C4-2B (cell line): ENCODE results near the gene ELOVL6.

Source experiments
- ZFX ChIP-seq: fragments of 450-650 bp; IDR thresholded peaks from 2 replicates; pipeline ENCODE4 v1.6.1; 2017
- TF ChIP-seq, protein P1 (sequence below): fragments of 450-650 bp; conservative IDR thresholded peaks from 2 replicates; pipeline ENCODE4 v1.5.1; 2017; ENCODE audit warnings: mild to moderate bottlenecking

DNA sequence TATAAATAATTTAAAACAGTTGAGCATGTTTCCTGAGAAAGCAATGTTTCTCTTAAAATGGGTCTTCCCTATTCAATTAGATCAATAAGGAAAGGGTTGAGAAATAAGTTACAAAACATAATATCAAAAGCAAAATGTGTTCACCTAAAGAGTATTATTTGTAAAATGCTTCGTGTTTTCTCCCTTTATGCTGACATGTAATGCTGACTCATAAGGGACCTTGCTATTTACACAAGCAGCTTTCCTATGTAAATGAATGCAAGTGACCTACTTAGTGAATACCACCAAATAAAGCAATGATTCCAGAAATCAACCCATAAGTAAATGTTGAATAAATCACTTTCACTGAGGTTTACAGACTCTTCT lies 91.5 kb downstream of the ELOVL6 start:
- TF ChIP-seq, protein P1, sequence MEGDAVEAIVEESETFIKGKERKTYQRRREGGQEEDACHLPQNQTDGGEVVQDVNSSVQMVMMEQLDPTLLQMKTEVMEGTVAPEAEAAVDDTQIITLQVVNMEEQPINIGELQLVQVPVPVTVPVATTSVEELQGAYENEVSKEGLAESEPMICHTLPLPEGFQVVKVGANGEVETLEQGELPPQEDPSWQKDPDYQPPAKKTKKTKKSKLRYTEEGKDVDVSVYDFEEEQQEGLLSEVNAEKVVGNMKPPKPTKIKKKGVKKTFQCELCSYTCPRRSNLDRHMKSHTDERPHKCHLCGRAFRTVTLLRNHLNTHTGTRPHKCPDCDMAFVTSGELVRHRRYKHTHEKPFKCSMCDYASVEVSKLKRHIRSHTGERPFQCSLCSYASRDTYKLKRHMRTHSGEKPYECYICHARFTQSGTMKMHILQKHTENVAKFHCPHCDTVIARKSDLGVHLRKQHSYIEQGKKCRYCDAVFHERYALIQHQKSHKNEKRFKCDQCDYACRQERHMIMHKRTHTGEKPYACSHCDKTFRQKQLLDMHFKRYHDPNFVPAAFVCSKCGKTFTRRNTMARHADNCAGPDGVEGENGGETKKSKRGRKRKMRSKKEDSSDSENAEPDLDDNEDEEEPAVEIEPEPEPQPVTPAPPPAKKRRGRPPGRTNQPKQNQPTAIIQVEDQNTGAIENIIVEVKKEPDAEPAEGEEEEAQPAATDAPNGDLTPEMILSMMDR = no peak
- no peak for TF ChIP-seq ZFX
